ENCODE results near the gene TPST1. TPM values are rescaled to one million over a fixed set of nuclear protein-coding genes. Genes with fewer than 3 reads are reported as not detected.

Gene TPST1
- total RNA-seq, 1 donor from 2014 or later, result 36.5 TPM

- Mint-ChIP-seq H3K4me1 (ENCODE audit: low read depth, unreplicated experiment) (peaks cover 1% of the 10 kb centered on the region), H3K27me3 (ENCODE audit: low read depth, unreplicated experiment) (no peaks in the 10 kb centered on the region), H3K27ac (ENCODE audit: unreplicated experiment) (no peak overlapping the region), H3K9me3 (ENCODE audit: unreplicated experiment) (peaks cover 13% of the 10 kb centered on the region), H3K36me3 (ENCODE audit: low read depth, unreplicated experiment) (peaks cover 17% of the 10 kb centered on the region), H3K4me3 (ENCODE audit: unreplicated experiment) (no peak overlapping the region)
- Histone ChIP-seq H3K4me1 (ENCODE audit: insufficient read depth, low read length) (no peaks in the 10 kb centered on the region), H3K27me3 (ENCODE audit: insufficient read depth, low read length) (no peaks in the 10 kb centered on the region), H3K9me3 (ENCODE audit: insufficient read depth, low read depth, low read length) (no peaks in the 10 kb centered on the region), H3K4me2 (ENCODE audit: low read length) (no peak overlapping the region), H3K4me3 (ENCODE audit: insufficient read depth, low read depth, low read length) (no peak overlapping the region), H3K79me2 (ENCODE audit: insufficient read depth, low read length) (no peaks in the 10 kb centered on the region), H2AFZ (ENCODE audit: low read depth, low read length) (no peak overlapping the region), H3K36me3 (ENCODE audit: insufficient read depth, low read length) (peaks cover 4% of the 10 kb centered on the region), H3K27ac (ENCODE audit: low read depth, low read length) (no peak overlapping the region), H3K9ac (ENCODE audit: low read length) (no peak overlapping the region), H4K20me1 (ENCODE audit: insufficient read depth, low read length) (no peaks in the 10 kb centered on the region)
- FAIRE-seq (no peak), DNase-seq (ENCODE audit: low read depth) (no peak)
- TF ChIP-seq EZH2 (IDR thresholded peaks at IDR 0.05; ENCODE audit: insufficient read depth, low read length) (no peak), CTCF (IDR thresholded peaks at IDR 0.05; ENCODE audit: insufficient read depth, low read depth, low read length) (no peak)
Measured at GRCh38 chr7:66162622-66163021, 42.5 kb upstream of the TPST1 start.

GRCh38 chr7:66163186-66163610, 41.9 kb upstream of the TPST1 start:
- DNase-seq (ENCODE audit: low read depth) (no peak), FAIRE-seq (no peak)
- H3K9ac ChIP-seq (ENCODE audit: low read length), result no peak overlapping the region
- H3K4me3 Mint-ChIP-seq (ENCODE audit: unreplicated experiment), result no peak overlapping the region
- peaks cover 13% of the 10 kb centered on the region for H3K36me3 Mint-ChIP-seq (ENCODE audit: low read depth, unreplicated experiment)
- no peak overlapping the region for H2AFZ ChIP-seq (ENCODE audit: low read depth, low read length)
- no peaks in the 10 kb centered on the region for H3K27me3 Mint-ChIP-seq (ENCODE audit: low read depth, unreplicated experiment)
- H3K4me1 Mint-ChIP-seq (ENCODE audit: low read depth, unreplicated experiment), result peaks cover 1% of the 10 kb centered on the region
- no peak for TF ChIP-seq EZH2 (IDR thresholded peaks at IDR 0.05; ENCODE audit: insufficient read depth, low read length)
- no peak for TF ChIP-seq CTCF (IDR thresholded peaks at IDR 0.05; ENCODE audit: insufficient read depth, low read depth, low read length)
- H4K20me1 ChIP-seq (ENCODE audit: insufficient read depth, low read length), result no peaks in the 10 kb centered on the region
- H3K9me3 ChIP-seq (ENCODE audit: insufficient read depth, low read depth, low read length), result no peaks in the 10 kb centered on the region
- no peak overlapping the region for H3K27ac ChIP-seq (ENCODE audit: low read depth, low read length)
- H3K27ac Mint-ChIP-seq (ENCODE audit: unreplicated experiment), result no peak overlapping the region
- no peaks in the 10 kb centered on the region for H3K27me3 ChIP-seq (ENCODE audit: insufficient read depth, low read length)
- H3K9me3 Mint-ChIP-seq (ENCODE audit: unreplicated experiment), result peaks cover 10% of the 10 kb centered on the region
- H3K4me3 ChIP-seq (ENCODE audit: insufficient read depth, low read depth, low read length), result no peak overlapping the region
- no peaks in the 10 kb centered on the region for H3K4me1 ChIP-seq (ENCODE audit: insufficient read depth, low read length)
- H3K79me2 ChIP-seq (ENCODE audit: insufficient read depth, low read length), result no peaks in the 10 kb centered on the region
- H3K4me2 ChIP-seq (ENCODE audit: low read length), result no peak overlapping the region
- H3K36me3 ChIP-seq (ENCODE audit: insufficient read depth, low read length), result peaks cover 4% of the 10 kb centered on the region

GRCh38 chr7:66164356-66164755, 40.8 kb upstream of the TPST1 start:
- H3K27ac Mint-ChIP-seq (ENCODE audit: unreplicated experiment), result no peak overlapping the region
- DNase-seq (ENCODE audit: low read depth), result no peak
- H3K4me3 Mint-ChIP-seq (ENCODE audit: unreplicated experiment), result no peak overlapping the region
- Histone ChIP-seq H3K4me1 (ENCODE audit: insufficient read depth, low read length) (no peaks in the 10 kb centered on the region), H2AFZ (ENCODE audit: low read depth, low read length) (no peak overlapping the region), H3K36me3 (ENCODE audit: insufficient read depth, low read length) (no peaks in the 10 kb centered on the region), H3K4me3 (ENCODE audit: insufficient read depth, low read depth, low read length) (no peak overlapping the region), H3K27me3 (ENCODE audit: insufficient read depth, low read length) (no peaks in the 10 kb centered on the region), H3K79me2 (ENCODE audit: insufficient read depth, low read length) (no peaks in the 10 kb centered on the region), H4K20me1 (ENCODE audit: insufficient read depth, low read length) (no peaks in the 10 kb centered on the region), H3K9ac (ENCODE audit: low read length) (no peak overlapping the region), H3K9me3 (ENCODE audit: insufficient read depth, low read depth, low read length) (no peaks in the 10 kb centered on the region), H3K27ac (ENCODE audit: low read depth, low read length) (no peak overlapping the region), H3K4me2 (ENCODE audit: low read length) (no peak overlapping the region)
- no peak for FAIRE-seq
- H3K36me3 Mint-ChIP-seq (ENCODE audit: low read depth, unreplicated experiment), result peaks cover 2% of the 10 kb centered on the region
- TF ChIP-seq EZH2 (IDR thresholded peaks at IDR 0.05; ENCODE audit: insufficient read depth, low read length), result no peak
- no peak for TF ChIP-seq CTCF (IDR thresholded peaks at IDR 0.05; ENCODE audit: insufficient read depth, low read depth, low read length)
- H3K4me1 Mint-ChIP-seq (ENCODE audit: low read depth, unreplicated experiment), result peaks cover 1% of the 10 kb centered on the region
- H3K27me3 Mint-ChIP-seq (ENCODE audit: low read depth, unreplicated experiment), result no peaks in the 10 kb centered on the region
- peaks cover 2% of the 10 kb centered on the region for H3K9me3 Mint-ChIP-seq (ENCODE audit: unreplicated experiment)

Measured in astrocyte (in vitro differentiated cells and primary cell).